Neural progenitor cell (in vitro differentiated cells): ENCODE data around the gene PRR16. TPM values are rescaled to one million over a fixed set of nuclear protein-coding genes. Genes with fewer than 3 reads are reported as not detected.
"Not testable (repeated sequence)": the region's sequence is repeated elsewhere in the genome, so short reads cannot be mapped to it uniquely, and the experiment has no call there.

Experiments used
- DNase-seq: peaks from one replicate; pipeline ENCODE4 v3.0.0-alpha.2; 2016; ENCODE audit warnings: low spot score
- H2AFZ ChIP-seq: fragments of 200-600 bp; sonication (generic); replicated peaks from 2 replicates; pipeline ENCODE4 v1.6.1; 2016; ENCODE audit warnings: antibody characterized with exemption
- H3F3A ChIP-seq: fragments of 200-600 bp; sonication (generic); 2 replicates; pipeline ENCODE4 v1.6.1; 2016; ENCODE audit warnings: antibody characterized with exemption, low read depth
- H3K27ac ChIP-seq: fragments of 200-600 bp; sonication (generic); 2 replicates; pipeline ENCODE4 v1.5.1; 2016; ENCODE audit warnings: mild to moderate bottlenecking
- H3K27me3 ChIP-seq: fragments of 200-600 bp; sonication (generic); 2 replicates; pipeline ENCODE4 v1.6.1; 2016; ENCODE audit warnings: mild to moderate bottlenecking, moderate library complexity
- H3K36me3 ChIP-seq: fragments of 200-600 bp; sonication (generic); 2 replicates; pipeline ENCODE4 v1.5.1; 2016
- H3K4me1 ChIP-seq: fragments of 200-600 bp; sonication (generic); 2 replicates; pipeline ENCODE4 v1.6.1; 2016; ENCODE audit warnings: mixed run types
- H3K4me2 ChIP-seq: fragments of 200-600 bp; sonication (generic); 2 replicates; pipeline ENCODE4 v1.6.1; 2016
- H3K4me3 ChIP-seq: fragments of 200-600 bp; sonication (generic); 2 replicates; pipeline ENCODE4 v1.5.1; 2016
- H3K79me2 ChIP-seq: fragments of 200-600 bp; sonication (generic); 2 replicates; pipeline ENCODE4 v1.6.1; 2016; ENCODE audit warnings: low read depth
- H3K9ac ChIP-seq: fragments of 200-600 bp; sonication (generic); 2 replicates; pipeline ENCODE4 v1.6.1; 2016
- H3K9me3 ChIP-seq: fragments of 200-600 bp; sonication (generic); 2 replicates; pipeline ENCODE4 v1.5.1; 2016; ENCODE audit warnings: low read depth
- H4K20me1 ChIP-seq: fragments of 200-600 bp; sonication (generic); 2 replicates; pipeline ENCODE4 v1.6.1; 2016; ENCODE audit warnings: low read depth
- H3K27ac Mint-ChIP-seq: 3 replicates; pipeline ENCODE4 v1.8.0; 2021; ENCODE audit warnings: mixed read lengths
- H3K27me3 Mint-ChIP-seq: 2 replicates; pipeline ENCODE4 v1.8.0; 2022; ENCODE audit warnings: low read depth, mild to moderate bottlenecking, inconsistent platforms, moderate library complexity, mixed read lengths; ENCODE audit not compliant: insufficient read depth
- H3K36me3 Mint-ChIP-seq: 3 replicates; pipeline ENCODE4 v1.8.0; 2021; ENCODE audit warnings: mixed read lengths
- H3K4me1 Mint-ChIP-seq: 3 replicates; pipeline ENCODE4 v1.8.0; 2021; ENCODE audit warnings: mixed read lengths
- H3K4me3 Mint-ChIP-seq: 3 replicates; pipeline ENCODE4 v1.8.0; 2021; ENCODE audit warnings: mild to moderate bottlenecking, moderate library complexity, mixed read lengths
- H3K9me3 Mint-ChIP-seq: 3 replicates; pipeline ENCODE4 v1.8.0; 2020; ENCODE audit warnings: mixed read lengths
- CTCF ChIP-seq: fragments of 200-600 bp; sonication (generic); IDR thresholded peaks from 2 replicates; pipeline ENCODE4 v1.5.1; 2017; ENCODE audit warnings: antibody characterized with exemption, mild to moderate bottlenecking
- EZH2 ChIP-seq: fragments of 200-600 bp; sonication (generic); IDR thresholded peaks from 2 replicates; pipeline ENCODE4 v1.6.1; 2017; ENCODE audit warnings: antibody characterized with exemption, mild to moderate bottlenecking, moderate library complexity
- EZH2phosphoT487 ChIP-seq: fragments of 200-600 bp; sonication (generic); IDR thresholded peaks from 2 replicates; pipeline ENCODE4 v1.6.1; 2017; ENCODE audit warnings: antibody characterized with exemption
- total RNA-seq: library from RNA; depleted of rRNA; stranded (reverse); fragments of >200 nt; gene quantifications from 2 replicates; pipeline ENCODE4 v1.2.3, GENCODE V29; 2015; ENCODE audit warnings: low replicate concordance

Gene PRR16
- total RNA-seq, 1 donor from 2014 or later: not detected

GRCh38 chr5:120702817-120703538, 238.9 kb downstream of the PRR16 start:
- not testable (repeated sequence) for H3K36me3 Mint-ChIP-seq, H3K9me3 Mint-ChIP-seq, H3K27ac Mint-ChIP-seq, H3K9ac ChIP-seq, H4K20me1 ChIP-seq, H3F3A ChIP-seq, H3K9me3 ChIP-seq, H3K79me2 ChIP-seq, DNase-seq, H3K36me3 ChIP-seq, H3K4me3 Mint-ChIP-seq, H3K27me3 Mint-ChIP-seq, H3K4me1 Mint-ChIP-seq, H3K27ac ChIP-seq
- Histone ChIP-seq H2AFZ (peak overlapping the region; percentile 73), H3K4me1 (peaks cover 26% of the 10 kb centered on the region), H3K27me3 (peaks cover 33% of the 10 kb centered on the region), H3K4me2 (peak overlapping the region; percentile 62), H3K4me3 (peak overlapping the region; percentile 24)
- peak; percentile 16 for TF ChIP-seq EZH2phosphoT487

- Histone ChIP-seq H3K36me3 (no peaks in the 10 kb centered on the region), H3K79me2 (no peaks in the 10 kb centered on the region), H3K27me3 (peaks cover 33% of the 10 kb centered on the region), H3K4me2 (peak overlapping the region; percentile 2), H3K4me3 (no peak overlapping the region), H3K4me1 (peaks cover 26% of the 10 kb centered on the region), H3K9me3 (no peaks in the 10 kb centered on the region), H3F3A (no peaks in the 10 kb centered on the region), H4K20me1 (no peaks in the 10 kb centered on the region), H3K27ac (no peak overlapping the region), H2AFZ (no peak overlapping the region), H3K9ac (no peak overlapping the region)
- Mint-ChIP-seq H3K9me3 (no peaks in the 10 kb centered on the region), H3K4me1 (no peaks in the 10 kb centered on the region), H3K27ac (no peak overlapping the region), H3K36me3 (no peaks in the 10 kb centered on the region), H3K4me3 (no peak overlapping the region), H3K27me3 (peaks cover 8% of the 10 kb centered on the region)
- TF ChIP-seq EZH2phosphoT487 (no peak), EZH2 (no peak), CTCF (no peak)
- peak; percentile 3 for DNase-seq
These were observed 240.0 kb downstream of the PRR16 start for GRCh38 chr5:120703918-120704587.

GRCh38 chr5:120706877-120707276, 242.8 kb downstream of the PRR16 start:
- H3K79me2 ChIP-seq: no peaks in the 10 kb centered on the region
- peaks cover 6% of the 10 kb centered on the region for H3K27me3 Mint-ChIP-seq
- no peaks in the 10 kb centered on the region for H4K20me1 ChIP-seq
- no peak overlapping the region for H3K27ac Mint-ChIP-seq
- no peak overlapping the region for H3K27ac ChIP-seq
- H3K36me3 ChIP-seq: no peaks in the 10 kb centered on the region
- H3K9me3 ChIP-seq: no peaks in the 10 kb centered on the region
- H3K4me1 Mint-ChIP-seq: no peaks in the 10 kb centered on the region
- H3K9ac ChIP-seq: no peak overlapping the region
- H3K4me2 ChIP-seq: no peak overlapping the region
- DNase-seq: no peak
- H3K27me3 ChIP-seq: peaks cover 23% of the 10 kb centered on the region
- no peak for TF ChIP-seq EZH2
- TF ChIP-seq CTCF: no peak
- no peak for TF ChIP-seq EZH2phosphoT487
- H2AFZ ChIP-seq: peak overlapping the region; percentile 90
- no peak overlapping the region for H3K4me3 Mint-ChIP-seq
- no peaks in the 10 kb centered on the region for H3F3A ChIP-seq
- no peaks in the 10 kb centered on the region for H3K36me3 Mint-ChIP-seq
- H3K9me3 Mint-ChIP-seq: no peaks in the 10 kb centered on the region
- no peak overlapping the region for H3K4me3 ChIP-seq
- H3K4me1 ChIP-seq: peaks cover 26% of the 10 kb centered on the region

DNA sequence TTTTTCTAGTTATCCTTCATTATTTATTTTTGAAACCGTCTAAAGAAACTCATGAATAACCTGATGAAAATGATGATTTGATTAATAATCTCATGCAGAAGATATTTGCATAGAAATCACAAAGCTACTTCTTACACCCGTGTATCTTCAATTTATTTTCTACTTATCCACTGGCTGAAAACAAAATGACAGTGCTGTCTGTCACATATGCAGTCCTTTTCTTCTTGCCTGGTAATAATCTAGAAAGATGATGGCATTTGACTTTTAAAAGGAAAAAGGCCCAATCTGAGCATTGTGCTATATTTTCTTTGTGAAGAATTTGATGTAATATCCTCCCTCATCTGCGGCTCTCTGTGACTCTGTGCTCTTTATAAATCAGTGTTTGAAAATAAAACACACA, 253.3 kb downstream of the PRR16 start:
- TF ChIP-seq EZH2phosphoT487 (no peak), CTCF (no peak), EZH2 (no peak)
- no peak overlapping the region for H3K4me3 Mint-ChIP-seq

More for the DNA sequence above, 253.3 kb downstream of the PRR16 start:
- Histone ChIP-seq H3K9ac (no peak overlapping the region), H4K20me1 (no peaks in the 10 kb centered on the region), H3K27ac (no peak overlapping the region), H3K9me3 (no peaks in the 10 kb centered on the region), H3K36me3 (no peaks in the 10 kb centered on the region), H3K4me1 (no peaks in the 10 kb centered on the region), H3K4me2 (no peak overlapping the region), H2AFZ (no peak overlapping the region), H3K27me3 (no peaks in the 10 kb centered on the region), H3K79me2 (no peaks in the 10 kb centered on the region), H3F3A (no peaks in the 10 kb centered on the region), H3K4me3 (no peak overlapping the region)
- no peak for DNase-seq
- Mint-ChIP-seq H3K27ac (no peak overlapping the region), H3K27me3 (no peaks in the 10 kb centered on the region), H3K36me3 (no peaks in the 10 kb centered on the region), H3K4me1 (no peaks in the 10 kb centered on the region), H3K9me3 (no peaks in the 10 kb centered on the region)
